SK-N-SH treated with all-trans-retinoic acid at 6 μM for 48 hours (cell line): ENCODE results near the gene ANKS6.

ENCODE experiments used
- ATAC-seq: fragments of 200-7000 bp; cut with Tn5 transposase; 3 replicates; pipeline ENCODE4 v1.9.1; 2020; ENCODE audit warnings: mild to moderate bottlenecking, moderate library complexity
- ARNTL ChIP-seq: fragments of 450-650 bp; formaldehyde crosslinking; IDR thresholded peaks from 2 replicates; pipeline ENCODE4 v1.5.0; 2020; ENCODE audit warnings: low read depth, mild to moderate bottlenecking, moderate library complexity, borderline replicate concordance
- BACH2 ChIP-seq: fragments of 250-450 bp; sonication (Bioruptor Pico); IDR thresholded peaks from 2 replicates; pipeline ENCODE4 v1.9.0; 2021; ENCODE audit warnings: mild to moderate bottlenecking, borderline replicate concordance
- CSDC2 ChIP-seq: fragments of 250-450 bp; sonication (Bioruptor Pico); IDR thresholded peaks from 2 replicates; pipeline ENCODE4 v1.5.0; 2020; ENCODE audit warnings: mild to moderate bottlenecking, moderate library complexity
- ESRRG ChIP-seq: fragments of 250-450 bp; sonication (Bioruptor Pico); IDR thresholded peaks from 2 replicates; pipeline ENCODE4 v1.6.1; 2021; ENCODE audit warnings: mild to moderate bottlenecking
- GLIS3 ChIP-seq: fragments of 250-450 bp; sonication (Bioruptor Pico); IDR thresholded peaks from 2 replicates; pipeline ENCODE4 v1.5.0; 2020; ENCODE audit warnings: mild to moderate bottlenecking, moderate library complexity
- ISL1 ChIP-seq: fragments of 250-450 bp; sonication (Bioruptor Pico); IDR thresholded peaks from 2 replicates; pipeline ENCODE4 v2.1.2; 2022; ENCODE audit warnings: mild to moderate bottlenecking, moderate library complexity
- OSR1 ChIP-seq: fragments of 250-450 bp; sonication (Bioruptor Pico); IDR thresholded peaks from 2 replicates; pipeline ENCODE4 v1.8.0; 2022; ENCODE audit warnings: moderate library complexity, mild to moderate bottlenecking, inconsistent platforms
- PPARA ChIP-seq: fragments of 250-450 bp; sonication (Bioruptor Pico); IDR thresholded peaks from 2 replicates; pipeline ENCODE4 v1.5.0; 2020; ENCODE audit warnings: mild to moderate bottlenecking, borderline replicate concordance
- RARB ChIP-seq: fragments of 250-450 bp; sonication (Bioruptor Pico); IDR thresholded peaks from 2 replicates; pipeline ENCODE4 v1.8.0; 2021; ENCODE audit warnings: mild to moderate bottlenecking, moderate library complexity
- SNAI2 ChIP-seq: fragments of 250-450 bp; sonication (Bioruptor Pico); IDR thresholded peaks from 2 replicates; pipeline ENCODE4 v1.5.0; 2020; ENCODE audit warnings: mild to moderate bottlenecking, moderate library complexity
- TCF4 ChIP-seq: fragments of 250-450 bp; sonication (Bioruptor Pico); IDR thresholded peaks from 2 replicates; pipeline ENCODE4 v1.8.0; 2021; ENCODE audit warnings: mild to moderate bottlenecking, moderate library complexity, borderline replicate concordance
- TOX ChIP-seq: fragments of 250-450 bp; sonication (Bioruptor Pico); IDR thresholded peaks from 2 replicates; pipeline ENCODE4 v1.8.0; 2021; ENCODE audit warnings: mild to moderate bottlenecking, moderate library complexity, borderline replicate concordance
- TSHZ2 ChIP-seq: fragments of 250-450 bp; sonication (Bioruptor Pico); IDR thresholded peaks from 2 replicates; pipeline ENCODE4 v1.5.0; 2020; ENCODE audit warnings: mild to moderate bottlenecking, moderate library complexity
- ZC3H10 ChIP-seq: fragments of 250-450 bp; sonication (Bioruptor Pico); IDR thresholded peaks from 2 replicates; pipeline ENCODE4 v1.5.1; 2021; ENCODE audit warnings: mild to moderate bottlenecking, moderate library complexity
- ZFP3 ChIP-seq: fragments of 250-450 bp; sonication (Bioruptor Pico); IDR thresholded peaks from 2 replicates; pipeline ENCODE4 v1.5.0; 2020; ENCODE audit warnings: mild to moderate bottlenecking, moderate library complexity
- ZFP30 ChIP-seq: fragments of 450-650 bp; formaldehyde crosslinking; IDR thresholded peaks from 2 replicates; pipeline ENCODE4 v1.5.0; 2022; ENCODE audit warnings: mild to moderate bottlenecking, moderate library complexity
- ZNF565 ChIP-seq: fragments of 450-650 bp; formaldehyde crosslinking; conservative IDR thresholded peaks from 2 replicates; pipeline ENCODE4 v1.5.0; 2020; ENCODE audit warnings: low read depth, mild to moderate bottlenecking, moderate library complexity
- ZNF70 ChIP-seq: fragments of 450-650 bp; formaldehyde crosslinking; IDR thresholded peaks from 2 replicates; pipeline ENCODE4 v1.5.0; 2020; ENCODE audit warnings: mild to moderate bottlenecking, moderate library complexity
- ZNF8 ChIP-seq: fragments of 450-650 bp; formaldehyde crosslinking; IDR thresholded peaks from 2 replicates; pipeline ENCODE4 v1.5.0; 2020; ENCODE audit warnings: mild to moderate bottlenecking, moderate library complexity
- TF ChIP-seq, protein P1 (sequence below): fragments of 250-450 bp; sonication (Bioruptor Pico); IDR thresholded peaks from 2 replicates; pipeline ENCODE4 v1.5.1; 2020; ENCODE audit warnings: low read depth, mild to moderate bottlenecking, moderate library complexity
- TF ChIP-seq, protein P2 (sequence below): fragments of 250-450 bp; sonication (Bioruptor Pico); IDR thresholded peaks from 2 replicates; pipeline ENCODE4 v1.8.0; 2020; ENCODE audit warnings: mild to moderate bottlenecking, moderate library complexity, borderline replicate concordance
- TF ChIP-seq, protein P3 (sequence below): fragments of 250-450 bp; sonication (Bioruptor Pico); IDR thresholded peaks from 2 replicates; pipeline ENCODE4 v1.5.1; 2021; ENCODE audit warnings: mild to moderate bottlenecking, moderate library complexity
- TF ChIP-seq, protein P4 (sequence below): fragments of 250-450 bp; sonication (Bioruptor Pico); IDR thresholded peaks from 2 replicates; pipeline ENCODE4 v1.8.0; 2021; ENCODE audit warnings: low read depth, mild to moderate bottlenecking, moderate library complexity, borderline replicate concordance

ANKS6 gene

DNA sequence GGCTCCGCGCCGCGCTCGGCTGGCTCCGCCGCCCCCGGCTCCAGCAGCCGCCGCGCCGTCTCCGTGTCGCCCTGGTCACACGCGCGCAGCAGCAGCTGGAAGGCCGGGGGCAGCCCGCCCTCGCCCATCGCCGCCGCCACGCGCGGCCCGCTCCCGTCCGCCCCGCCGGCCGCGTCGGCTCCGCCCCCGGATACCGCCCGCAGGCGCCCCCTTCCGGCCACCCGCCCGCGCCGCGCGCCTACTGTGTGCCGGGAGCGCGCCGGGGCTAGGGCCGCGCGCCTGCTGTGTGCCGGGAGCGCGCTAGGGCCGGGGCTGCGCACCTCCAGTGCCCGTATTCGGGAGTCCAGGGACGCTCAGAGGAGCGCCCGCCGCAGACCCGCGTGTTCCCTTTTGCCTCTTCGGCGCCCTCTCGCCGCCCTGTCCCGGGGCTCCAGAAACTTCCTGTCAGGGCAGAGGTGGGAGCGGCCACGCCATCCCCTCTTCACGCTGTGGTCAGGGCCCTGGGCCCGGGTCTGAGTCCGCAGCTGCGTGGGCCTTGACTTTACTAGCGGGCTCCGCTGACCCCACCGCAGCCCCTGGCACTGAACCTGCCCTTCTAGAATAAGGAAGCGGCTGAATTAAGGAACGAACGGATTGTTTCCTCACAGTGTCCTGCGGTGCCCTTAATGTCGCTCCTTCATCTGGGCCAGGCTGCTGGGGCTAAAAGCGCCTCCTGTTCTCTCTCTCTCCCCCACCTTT, at the start of gene ANKS6:
Gene ANKS6, minus strand, starts transcription at position 192 of the 738 bp plus-strand sequence. Its CDS starts 64 bp downstream, at position 128.
- TF ChIP-seq SNAI2 (CRISPR knock-in tag): peak; percentile 90; the same call in 1 of the 2 replicates
- TF ChIP-seq, protein P1, sequence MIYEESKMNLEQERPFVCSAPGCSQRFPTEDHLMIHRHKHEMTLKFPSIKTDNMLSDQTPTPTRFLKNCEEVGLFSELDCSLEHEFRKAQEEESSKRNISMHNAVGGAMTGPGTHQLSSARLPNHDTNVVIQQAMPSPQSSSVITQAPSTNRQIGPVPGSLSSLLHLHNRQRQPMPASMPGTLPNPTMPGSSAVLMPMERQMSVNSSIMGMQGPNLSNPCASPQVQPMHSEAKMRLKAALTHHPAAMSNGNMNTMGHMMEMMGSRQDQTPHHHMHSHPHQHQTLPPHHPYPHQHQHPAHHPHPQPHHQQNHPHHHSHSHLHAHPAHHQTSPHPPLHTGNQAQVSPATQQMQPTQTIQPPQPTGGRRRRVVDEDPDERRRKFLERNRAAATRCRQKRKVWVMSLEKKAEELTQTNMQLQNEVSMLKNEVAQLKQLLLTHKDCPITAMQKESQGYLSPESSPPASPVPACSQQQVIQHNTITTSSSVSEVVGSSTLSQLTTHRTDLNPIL (CRISPR knock-in tag): no peak
- no peak for TF ChIP-seq ARNTL
- TF ChIP-seq, protein P2, sequence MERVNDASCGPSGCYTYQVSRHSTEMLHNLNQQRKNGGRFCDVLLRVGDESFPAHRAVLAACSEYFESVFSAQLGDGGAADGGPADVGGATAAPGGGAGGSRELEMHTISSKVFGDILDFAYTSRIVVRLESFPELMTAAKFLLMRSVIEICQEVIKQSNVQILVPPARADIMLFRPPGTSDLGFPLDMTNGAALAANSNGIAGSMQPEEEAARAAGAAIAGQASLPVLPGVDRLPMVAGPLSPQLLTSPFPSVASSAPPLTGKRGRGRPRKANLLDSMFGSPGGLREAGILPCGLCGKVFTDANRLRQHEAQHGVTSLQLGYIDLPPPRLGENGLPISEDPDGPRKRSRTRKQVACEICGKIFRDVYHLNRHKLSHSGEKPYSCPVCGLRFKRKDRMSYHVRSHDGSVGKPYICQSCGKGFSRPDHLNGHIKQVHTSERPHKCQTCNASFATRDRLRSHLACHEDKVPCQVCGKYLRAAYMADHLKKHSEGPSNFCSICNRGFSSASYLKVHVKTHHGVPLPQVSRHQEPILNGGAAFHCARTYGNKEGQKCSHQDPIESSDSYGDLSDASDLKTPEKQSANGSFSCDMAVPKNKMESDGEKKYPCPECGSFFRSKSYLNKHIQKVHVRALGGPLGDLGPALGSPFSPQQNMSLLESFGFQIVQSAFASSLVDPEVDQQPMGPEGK (CRISPR knock-in tag): no peak
- no peak for TF ChIP-seq ISL1 (CRISPR knock-in tag)
- peak; percentile 93 for TF ChIP-seq TSHZ2 (CRISPR knock-in tag)
- TF ChIP-seq TCF4 (CRISPR knock-in tag): no peak
- peak; percentile 83 for TF ChIP-seq ZFP3 (CRISPR knock-in tag)
- TF ChIP-seq ESRRG: no peak
- TF ChIP-seq ZNF8 (CRISPR knock-in tag): no peak
- 0 out of 2 replicates have a peak, but pooled peaks have one; percentile 65 for TF ChIP-seq BACH2
- no peak for TF ChIP-seq TOX (CRISPR knock-in tag)
- TF ChIP-seq, protein P3, sequence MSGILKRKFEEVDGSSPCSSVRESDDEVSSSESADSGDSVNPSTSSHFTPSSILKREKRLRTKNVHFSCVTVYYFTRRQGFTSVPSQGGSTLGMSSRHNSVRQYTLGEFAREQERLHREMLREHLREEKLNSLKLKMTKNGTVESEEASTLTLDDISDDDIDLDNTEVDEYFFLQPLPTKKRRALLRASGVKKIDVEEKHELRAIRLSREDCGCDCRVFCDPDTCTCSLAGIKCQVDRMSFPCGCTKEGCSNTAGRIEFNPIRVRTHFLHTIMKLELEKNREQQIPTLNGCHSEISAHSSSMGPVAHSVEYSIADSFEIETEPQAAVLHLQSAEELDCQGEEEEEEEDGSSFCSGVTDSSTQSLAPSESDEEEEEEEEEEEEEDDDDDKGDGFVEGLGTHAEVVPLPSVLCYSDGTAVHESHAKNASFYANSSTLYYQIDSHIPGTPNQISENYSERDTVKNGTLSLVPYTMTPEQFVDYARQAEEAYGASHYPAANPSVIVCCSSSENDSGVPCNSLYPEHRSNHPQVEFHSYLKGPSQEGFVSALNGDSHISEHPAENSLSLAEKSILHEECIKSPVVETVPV: no peak
- TF ChIP-seq, protein P4, sequence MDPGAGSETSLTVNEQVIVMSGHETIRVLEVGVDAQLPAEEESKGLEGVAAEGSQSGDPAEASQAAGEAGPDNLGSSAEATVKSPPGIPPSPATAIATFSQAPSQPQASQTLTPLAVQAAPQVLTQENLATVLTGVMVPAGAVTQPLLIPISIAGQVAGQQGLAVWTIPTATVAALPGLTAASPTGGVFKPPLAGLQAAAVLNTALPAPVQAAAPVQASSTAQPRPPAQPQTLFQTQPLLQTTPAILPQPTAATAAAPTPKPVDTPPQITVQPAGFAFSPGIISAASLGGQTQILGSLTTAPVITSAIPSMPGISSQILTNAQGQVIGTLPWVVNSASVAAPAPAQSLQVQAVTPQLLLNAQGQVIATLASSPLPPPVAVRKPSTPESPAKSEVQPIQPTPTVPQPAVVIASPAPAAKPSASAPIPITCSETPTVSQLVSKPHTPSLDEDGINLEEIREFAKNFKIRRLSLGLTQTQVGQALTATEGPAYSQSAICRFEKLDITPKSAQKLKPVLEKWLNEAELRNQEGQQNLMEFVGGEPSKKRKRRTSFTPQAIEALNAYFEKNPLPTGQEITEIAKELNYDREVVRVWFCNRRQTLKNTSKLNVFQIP (CRISPR knock-in tag): no peak
- no peak for TF ChIP-seq GLIS3
- TF ChIP-seq CSDC2 (CRISPR knock-in tag): peak; percentile 94
- TF ChIP-seq ZNF70: no peak
- no peak for TF ChIP-seq OSR1 (CRISPR knock-in tag)
- TF ChIP-seq RARB (CRISPR knock-in tag): no peak
- TF ChIP-seq ZNF565: peak; percentile 73; the same call in 1 of the 2 replicates
- no peak for TF ChIP-seq ZFP30 (CRISPR knock-in tag)
- 0 out of 2 replicates have a peak, but pooled peaks have one; percentile 58 for TF ChIP-seq ZC3H10
- no peak for TF ChIP-seq PPARA (CRISPR knock-in tag)
- ATAC-seq: peak; percentile 91

DNA sequence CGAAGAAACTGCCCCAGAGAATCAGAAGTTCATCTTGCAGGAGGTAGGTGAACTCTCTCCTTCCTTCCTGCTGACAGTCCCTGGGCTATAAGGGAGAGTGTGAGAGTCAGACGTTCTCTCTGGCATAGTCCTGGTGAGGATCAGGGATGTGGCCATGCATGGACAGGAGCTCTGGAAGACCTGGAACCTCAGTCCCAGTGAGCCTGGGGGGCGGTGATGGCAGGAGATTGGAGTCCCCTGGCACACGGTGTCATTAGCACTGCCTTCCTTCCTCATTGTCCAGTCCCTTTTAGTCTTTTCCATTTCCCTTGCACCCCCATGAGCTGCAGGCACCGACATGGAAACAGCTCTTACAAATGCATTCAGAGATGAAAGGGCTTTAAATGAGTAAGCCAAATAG, 49.7 kb upstream of the ANKS6 start:
- no peak for TF ChIP-seq GLIS3
- TF ChIP-seq BACH2: no peak
- TF ChIP-seq ZNF565: no peak
- TF ChIP-seq ZNF8 (CRISPR knock-in tag): no peak
- TF ChIP-seq ESRRG: no peak
- TF ChIP-seq, protein P2 (CRISPR knock-in tag): no peak
- no peak for TF ChIP-seq CSDC2 (CRISPR knock-in tag)
- ATAC-seq: no peak
